Subcutaneous abdominal adipose tissue (tissue), 5 donors: ENCODE results near the gene SLC29A3.

ENCODE experiments used
- H3K27ac ChIP-seq: one replicate; pipeline ENCODE4 v1.7.0; 2013; ENCODE audit warnings: low read depth, mild to moderate bottlenecking, inconsistent platforms, low read length, moderate library complexity
- H3K27me3 ChIP-seq, 5 donors: one replicate each; pipeline ENCODE4 v1.7.0; 2013; ENCODE audit warnings: low read length in 5 of 5, inconsistent platforms in 1 of 5; ENCODE audit not compliant: control insufficient read depth in 5 of 5, insufficient read depth in 4 of 5
- H3K36me3 ChIP-seq, 5 donors: one replicate each; pipeline ENCODE4 v1.7.0; 2013; ENCODE audit warnings: low read length in 5 of 5; ENCODE audit not compliant: control insufficient read depth in 5 of 5, insufficient read depth in 5 of 5
- H3K4me1 ChIP-seq, 5 donors: one replicate each; pipeline ENCODE4 v1.7.0; 2013; ENCODE audit warnings: low read length in 5 of 5, mild to moderate bottlenecking in 3 of 5, moderate library complexity in 1 of 5; ENCODE audit not compliant: control insufficient read depth in 5 of 5, insufficient read depth in 5 of 5
- H3K4me3 ChIP-seq, 5 donors: one replicate each; pipeline ENCODE4 v1.7.0; 2013; ENCODE audit warnings: low read length in 5 of 5, low read depth in 1 of 5
- H3K9ac ChIP-seq, 5 donors: one replicate each; pipeline ENCODE4 v1.7.0; 2013; ENCODE audit warnings: low read length in 5 of 5, mild to moderate bottlenecking in 4 of 5, moderate library complexity in 3 of 5
- H3K9me3 ChIP-seq, 5 donors: one replicate each; pipeline ENCODE4 v1.7.0; 2013; ENCODE audit warnings: low read length in 5 of 5; ENCODE audit not compliant: control insufficient read depth in 5 of 5
- donor health status: healthy.
- donor health status: healthy.
- donor health status: healthy.
- donor health status: healthy.
- donor health status: healthy.

SLC29A3 gene

GRCh38 chr10:71371750-71372166, 52.7 kb downstream of the SLC29A3 start:
- Histone ChIP-seq H3K27ac (no peak overlapping the region), H3K9ac (no peak overlapping the region), H3K9me3 (no peaks in the 10 kb centered on the region), H3K4me3 (no peak overlapping the region), H3K4me1 (peaks cover 4 to 69% (median 18%) of the 10 kb centered on the region in 5 donors), H3K27me3 (peaks cover 0 to 10% (median 0%) of the 10 kb centered on the region in 5 donors), H3K36me3 (no peaks in the 10 kb centered on the region)

- Histone ChIP-seq H3K4me1 (peaks cover 4 to 68% (median 21%) of the 10 kb centered on the region in 5 donors), H3K27me3 (peaks cover 0 to 10% (median 0%) of the 10 kb centered on the region in 5 donors), H3K36me3 (no peaks in the 10 kb centered on the region), H3K27ac (no peak overlapping the region), H3K9me3 (no peaks in the 10 kb centered on the region), H3K9ac (no peak overlapping the region), H3K4me3 (no peak overlapping the region)
Observed at GRCh38 chr10:71372882-71373495, 53.9 kb downstream of the SLC29A3 start.

- H3K4me3 ChIP-seq, result no peak overlapping the region
- peaks cover 0 to 10% (median 0%) of the 10 kb centered on the region in 5 donors for H3K27me3 ChIP-seq
- peaks cover 4 to 63% (median 23%) of the 10 kb centered on the region in 5 donors for H3K4me1 ChIP-seq
- no peaks in the 10 kb centered on the region for H3K9me3 ChIP-seq
- H3K36me3 ChIP-seq, result no peaks in the 10 kb centered on the region
- H3K27ac ChIP-seq, result no peak overlapping the region
- no peak overlapping the region for H3K9ac ChIP-seq
Observed at GRCh38 chr10:71374481-71375233, 55.6 kb downstream of the SLC29A3 start.

- peaks cover 0 to 10% (median 0%) of the 10 kb centered on the region in 5 donors for H3K27me3 ChIP-seq
- H3K9ac ChIP-seq, result no peak overlapping the region
- no peak overlapping the region for H3K27ac ChIP-seq
- H3K9me3 ChIP-seq, result no peaks in the 10 kb centered on the region
- H3K4me3 ChIP-seq, result no peak overlapping the region
- H3K36me3 ChIP-seq, result no peaks in the 10 kb centered on the region
- H3K4me1 ChIP-seq, result peaks cover 4 to 58% (median 23%) of the 10 kb centered on the region in 5 donors
Observed at GRCh38 chr10:71375952-71376351, 56.9 kb downstream of the SLC29A3 start.

- Histone ChIP-seq H3K4me1 (peaks cover 2 to 32% (median 15%) of the 10 kb centered on the region in 5 donors), H3K36me3 (no peaks in the 10 kb centered on the region), H3K27me3 (peaks cover 0 to 2% (median 0%) of the 10 kb centered on the region in 5 donors), H3K9me3 (no peaks in the 10 kb centered on the region), H3K4me3 (no peak overlapping the region), H3K9ac (no peak overlapping the region), H3K27ac (peak overlapping the region; percentile 52)
Observed at GRCh38 chr10:71378336-71379117, 59.5 kb downstream of the SLC29A3 start.

GRCh38 chr10:71379118-71379766, 60.2 kb downstream of the SLC29A3 start:
- Histone ChIP-seq H3K4me1 (peaks cover 0 to 30% (median 15%) of the 10 kb centered on the region in 5 donors), H3K27me3 (no peaks in the 10 kb centered on the region), H3K36me3 (no peaks in the 10 kb centered on the region), H3K27ac (no peak overlapping the region), H3K9me3 (no peaks in the 10 kb centered on the region), H3K9ac (no peak overlapping the region), H3K4me3 (no peak overlapping the region)

GRCh38 chr10:71380841-71381240, 61.8 kb downstream of the SLC29A3 start:
- Histone ChIP-seq H3K27ac (no peak overlapping the region), H3K9me3 (no peaks in the 10 kb centered on the region), H3K9ac (no peak overlapping the region)

GRCh38 chr10:71381611-71382010, 62.6 kb downstream of the SLC29A3 start:
- no peak overlapping the region for H3K27ac ChIP-seq
- peaks cover 0 to 22% (median 14%) of the 10 kb centered on the region in 5 donors for H3K4me1 ChIP-seq
- H3K27me3 ChIP-seq, result no peaks in the 10 kb centered on the region
- H3K9ac ChIP-seq, result no peak overlapping the region
- no peak overlapping the region for H3K4me3 ChIP-seq
- H3K9me3 ChIP-seq, result no peaks in the 10 kb centered on the region
- H3K36me3 ChIP-seq, result no peaks in the 10 kb centered on the region

More at GRCh38 chr10:71380841-71381240, 61.8 kb downstream of the SLC29A3 start:
- Histone ChIP-seq H3K36me3 (no peaks in the 10 kb centered on the region), H3K27me3 (no peaks in the 10 kb centered on the region), H3K4me1 (peaks cover 0 to 30% (median 15%) of the 10 kb centered on the region in 5 donors), H3K4me3 (no peak overlapping the region)

- no peak overlapping the region for H3K9ac ChIP-seq
- H3K9me3 ChIP-seq, result no peaks in the 10 kb centered on the region
- no peaks in the 10 kb centered on the region for H3K36me3 ChIP-seq
- H3K4me1 ChIP-seq, result peaks cover 0 to 18% (median 10%) of the 10 kb centered on the region in 5 donors
- no peaks in the 10 kb centered on the region for H3K27me3 ChIP-seq
- no peak overlapping the region for H3K27ac ChIP-seq
- H3K4me3 ChIP-seq, result no peak overlapping the region
Observed at GRCh38 chr10:71382028-71382427, 63.0 kb downstream of the SLC29A3 start.
